IPS-18a (cell line): ENCODE measurements around the gene IL36G.

ENCODE experiments used
- H3K27ac ChIP-seq: one replicate; pipeline ENCODE4 v1.5.1; 2013; ENCODE audit warnings: low read length
- H3K27me3 ChIP-seq: one replicate; pipeline ENCODE4 v1.6.1; 2013; ENCODE audit warnings: mild to moderate bottlenecking, low read length; ENCODE audit not compliant: control insufficient read depth, insufficient read depth
- H3K36me3 ChIP-seq: one replicate; pipeline ENCODE4 v1.6.1; 2013; ENCODE audit warnings: low read depth, low read length; ENCODE audit not compliant: control insufficient read depth
- H3K4me1 ChIP-seq: one replicate; pipeline ENCODE4 v1.6.1; 2013; ENCODE audit warnings: low read depth, low read length; ENCODE audit not compliant: control insufficient read depth
- H3K4me3 ChIP-seq: one replicate; pipeline ENCODE4 v1.5.1; 2013; ENCODE audit warnings: low read length
- H3K9ac ChIP-seq: one replicate; pipeline ENCODE4 v1.6.1; 2013; ENCODE audit warnings: mild to moderate bottlenecking, low read length, moderate library complexity
- H3K9me3 ChIP-seq: one replicate; pipeline ENCODE4 v1.6.1; 2013; ENCODE audit warnings: low read depth, low read length; ENCODE audit not compliant: control insufficient read depth

The IL36G gene

GRCh38 chr2:113027691-113028090 is 49.9 kb downstream of the IL36G start:
- Histone ChIP-seq H3K4me3 (no peak overlapping the region), H3K36me3 (no peaks in the 10 kb centered on the region), H3K27ac (no peak overlapping the region), H3K4me1 (peaks cover 7% of the 10 kb centered on the region), H3K9ac (no peak overlapping the region), H3K27me3 (no peaks in the 10 kb centered on the region), H3K9me3 (no peaks in the 10 kb centered on the region)

- no peak overlapping the region for H3K27ac ChIP-seq
- peaks cover 7% of the 10 kb centered on the region for H3K4me1 ChIP-seq
- H3K4me3 ChIP-seq = no peak overlapping the region
- H3K27me3 ChIP-seq = no peaks in the 10 kb centered on the region
- no peaks in the 10 kb centered on the region for H3K9me3 ChIP-seq
- H3K9ac ChIP-seq = no peak overlapping the region
- H3K36me3 ChIP-seq = no peaks in the 10 kb centered on the region
These were observed 50.3 kb downstream of the IL36G start for GRCh38 chr2:113028112-113028511.

- H3K27ac ChIP-seq = no peak overlapping the region
- no peaks in the 10 kb centered on the region for H3K27me3 ChIP-seq
- H3K9ac ChIP-seq = no peak overlapping the region
- H3K9me3 ChIP-seq = no peaks in the 10 kb centered on the region
- H3K4me3 ChIP-seq = no peak overlapping the region
- peaks cover 7% of the 10 kb centered on the region for H3K4me1 ChIP-seq
- H3K36me3 ChIP-seq = no peaks in the 10 kb centered on the region
These were observed 54.9 kb downstream of the IL36G start for GRCh38 chr2:113032737-113033136.

- no peak overlapping the region for H3K9ac ChIP-seq
- no peaks in the 10 kb centered on the region for H3K9me3 ChIP-seq
- no peak overlapping the region for H3K4me3 ChIP-seq
- H3K27me3 ChIP-seq = no peaks in the 10 kb centered on the region
- H3K36me3 ChIP-seq = no peaks in the 10 kb centered on the region
- H3K27ac ChIP-seq = no peak overlapping the region
- H3K4me1 ChIP-seq = no peaks in the 10 kb centered on the region
These were observed 56.2 kb downstream of the IL36G start for GRCh38 chr2:113034016-113034415.
